Measurements from ENCODE around the gene CYP4F11. TPM values are rescaled to one million over a fixed set of nuclear protein-coding genes. Genes with fewer than 3 reads are reported as not detected.
"Not testable (repeated sequence)": the region's sequence is repeated elsewhere in the genome, so short reads cannot be mapped to it uniquely, and the experiment has no call there.

Gene CYP4F11
- total and polyA plus RNA-seq, 2 experiments from 2014 or later, result not detected

- no peaks in the 10 kb centered on the region for H3K4me1 ChIP-seq (ENCODE audit: insufficient read depth)
- TF ChIP-seq ZNF331 (CRISPR knock-in tag; IDR thresholded peaks at IDR 0.05; ENCODE audit: low read depth) (no peak), POLR2AphosphoS5 (IDR thresholded peaks at IDR 0.05; ENCODE audit: low read depth) (no peak), REST (IDR thresholded peaks at IDR 0.05; ENCODE audit: unreplicated experiment) (no peak), CREB1 (CRISPR knock-in tag; IDR thresholded peaks at IDR 0.05; ENCODE audit: low read depth) (no peak)
- no peak for ATAC-seq
- no peaks in the 10 kb centered on the region for H3K9me2 ChIP-seq (ENCODE audit: insufficient read depth)
- no peaks in the 10 kb centered on the region for H3F3A ChIP-seq (replicated peaks; ENCODE audit: low read depth)
- no peak overlapping the region for H3K27ac ChIP-seq (ENCODE audit: low read depth)
- no peaks in the 10 kb centered on the region for H3K79me2 ChIP-seq (replicated peaks; ENCODE audit: insufficient read depth)
- no peak for DNase-seq (ENCODE audit: low spot score)
- H2AFZ ChIP-seq, result no peak overlapping the region
- no peak overlapping the region for H3K4me3 ChIP-seq
- peaks cover 10% of the 10 kb centered on the region; the same call in 1 of the 2 replicates for H3K36me3 ChIP-seq (ENCODE audit: insufficient read depth)
- H3K27ac Mint-ChIP-seq, result no peak overlapping the region
- peaks cover 20% of the 10 kb centered on the region for H3K36me3 Mint-ChIP-seq (ENCODE audit: low read depth)
- peaks cover 82% of the 10 kb centered on the region for H3K9me3 Mint-ChIP-seq
- H3K4me1 Mint-ChIP-seq, result no peaks in the 10 kb centered on the region
- no peaks in the 10 kb centered on the region for H4K20me1 ChIP-seq (replicated peaks; ENCODE audit: insufficient read depth)
- H3K4me2 ChIP-seq, result no peak overlapping the region
- H3K27me3 ChIP-seq (ENCODE audit: insufficient read depth), result no peaks in the 10 kb centered on the region
- no peak overlapping the region for H3K4me3 Mint-ChIP-seq
- H3K27me3 Mint-ChIP-seq (ENCODE audit: insufficient read depth, low read depth, poor library complexity), result peaks cover 3% of the 10 kb centered on the region
Measured at GRCh38 chr19:15911599-15912235, 22.6 kb downstream of the CYP4F11 start.

GRCh38 chr19:15905026-15905425 is 29.3 kb downstream of the CYP4F11 start:
- H3K36me3 ChIP-seq (ENCODE audit: insufficient read depth), result peaks cover 11% of the 10 kb centered on the region; the same call in 1 of the 2 replicates
- no peaks in the 10 kb centered on the region for H3K9me2 ChIP-seq (ENCODE audit: insufficient read depth)
- Mint-ChIP-seq H3K4me1 (no peaks in the 10 kb centered on the region), H3K36me3 (ENCODE audit: low read depth) (peaks cover 35% of the 10 kb centered on the region), H3K27me3 (ENCODE audit: insufficient read depth, low read depth, poor library complexity) (peaks cover 2% of the 10 kb centered on the region), H3K9me3 (peaks cover 88% of the 10 kb centered on the region), H3K27ac (no peak overlapping the region), H3K4me3 (no peak overlapping the region)
- no peak for DNase-seq (ENCODE audit: low spot score)
- no peaks in the 10 kb centered on the region for H4K20me1 ChIP-seq (replicated peaks; ENCODE audit: insufficient read depth)
- TF ChIP-seq CTCF (conservative IDR thresholded peaks at IDR 0.05; ENCODE audit: low read depth in 2 of 2) (no peak), EZH2phosphoT487 (IDR thresholded peaks at IDR 0.05; ENCODE audit: unreplicated experiment) (no peak)
- H3K4me1 ChIP-seq (ENCODE audit: insufficient read depth), result no peaks in the 10 kb centered on the region
- no peak overlapping the region for H2AFZ ChIP-seq
- H3K4me2 ChIP-seq, result no peak overlapping the region
- H3K4me3 ChIP-seq, result no peak overlapping the region
- no peak overlapping the region for H3K27ac ChIP-seq (ENCODE audit: low read depth)
- H3F3A ChIP-seq (replicated peaks; ENCODE audit: low read depth), result no peaks in the 10 kb centered on the region
- no peaks in the 10 kb centered on the region for H3K27me3 ChIP-seq (ENCODE audit: insufficient read depth)
- H3K79me2 ChIP-seq (replicated peaks; ENCODE audit: insufficient read depth), result no peaks in the 10 kb centered on the region
- no peak for ATAC-seq

GRCh38 chr19:15902898-15903297 is 31.4 kb downstream of the CYP4F11 start:
- H4K20me1 ChIP-seq (replicated peaks; ENCODE audit: insufficient read depth); H3K27ac ChIP-seq (ENCODE audit: low read depth); ATAC-seq; H3K4me1 ChIP-seq (ENCODE audit: insufficient read depth); H3K4me3 ChIP-seq; H3K9me2 ChIP-seq (ENCODE audit: insufficient read depth); H3K79me2 ChIP-seq (replicated peaks; ENCODE audit: insufficient read depth); H3F3A ChIP-seq (replicated peaks; ENCODE audit: low read depth); H3K27me3 Mint-ChIP-seq (ENCODE audit: insufficient read depth, low read depth, poor library complexity); H2AFZ ChIP-seq; H3K27me3 ChIP-seq (ENCODE audit: insufficient read depth); H3K27ac Mint-ChIP-seq; H3K4me1 Mint-ChIP-seq; H3K4me3 Mint-ChIP-seq; H3K4me2 ChIP-seq; DNase-seq (ENCODE audit: low spot score): not testable (repeated sequence)
- H3K9me3 Mint-ChIP-seq, result peaks cover 92% of the 10 kb centered on the region
- peaks cover 40% of the 10 kb centered on the region for H3K36me3 Mint-ChIP-seq (ENCODE audit: low read depth)
- H3K36me3 ChIP-seq (ENCODE audit: insufficient read depth), result peaks cover 11% of the 10 kb centered on the region; the same call in 1 of the 2 replicates

All from GM23338 (cell line).